ENCODE results near the gene FLAD1.
A peak's percentile ranks its signal among the peaks of the same experiment; 100 is the strongest.

The FLAD1 gene

DNA sequence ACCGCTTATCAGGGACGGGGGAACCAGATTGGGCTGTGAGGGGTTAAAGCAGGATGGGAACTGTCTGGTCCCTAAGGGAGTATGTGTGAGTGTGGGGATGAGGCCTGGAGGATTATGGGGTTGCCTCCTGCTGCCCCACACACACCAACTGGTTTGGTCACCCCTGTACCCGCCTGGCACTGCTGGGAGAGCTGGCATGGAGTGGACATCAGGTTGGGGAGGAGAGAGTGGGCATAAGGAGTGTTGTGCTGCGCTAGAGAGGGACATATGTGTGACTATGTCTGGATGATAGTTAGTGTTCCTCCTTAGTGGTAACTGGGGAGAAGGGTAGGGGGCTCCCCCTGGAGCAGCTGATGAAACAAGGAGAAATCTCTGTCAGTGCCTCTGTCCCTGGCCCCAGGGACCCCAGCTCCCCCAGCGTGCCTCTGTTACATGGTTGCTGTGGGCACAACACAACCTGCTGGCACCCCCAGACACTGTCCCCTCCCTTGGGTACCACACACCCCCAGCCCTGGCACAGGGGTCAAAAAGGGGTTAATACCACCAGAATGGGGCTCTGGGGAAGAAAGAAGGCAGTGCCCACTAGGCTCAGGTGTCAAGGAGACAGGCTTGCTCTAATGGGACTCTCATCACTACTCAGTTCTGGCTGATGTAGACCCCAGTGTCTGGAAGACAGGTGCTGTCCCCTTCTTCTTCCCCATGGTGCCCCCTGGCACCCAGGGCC lies 21.4 kb downstream of the FLAD1 start:
- no peak for DNase-seq (ENCODE audit: low spot score)

GRCh38 chr1:155005076-155006011 lies 22.2 kb downstream of the FLAD1 start:
- no peak for DNase-seq (ENCODE audit: low spot score)

GRCh38 chr1:155006601-155007101 lies 23.5 kb downstream of the FLAD1 start:
- peak; percentile 83 for DNase-seq (ENCODE audit: low spot score)

- no peak for DNase-seq (ENCODE audit: low spot score)
Observed at GRCh38 chr1:155007251-155007828, 24.2 kb downstream of the FLAD1 start.

GRCh38 chr1:155008015-155008941 lies 25.1 kb downstream of the FLAD1 start:
- no peak for DNase-seq (ENCODE audit: low spot score)

DNA sequence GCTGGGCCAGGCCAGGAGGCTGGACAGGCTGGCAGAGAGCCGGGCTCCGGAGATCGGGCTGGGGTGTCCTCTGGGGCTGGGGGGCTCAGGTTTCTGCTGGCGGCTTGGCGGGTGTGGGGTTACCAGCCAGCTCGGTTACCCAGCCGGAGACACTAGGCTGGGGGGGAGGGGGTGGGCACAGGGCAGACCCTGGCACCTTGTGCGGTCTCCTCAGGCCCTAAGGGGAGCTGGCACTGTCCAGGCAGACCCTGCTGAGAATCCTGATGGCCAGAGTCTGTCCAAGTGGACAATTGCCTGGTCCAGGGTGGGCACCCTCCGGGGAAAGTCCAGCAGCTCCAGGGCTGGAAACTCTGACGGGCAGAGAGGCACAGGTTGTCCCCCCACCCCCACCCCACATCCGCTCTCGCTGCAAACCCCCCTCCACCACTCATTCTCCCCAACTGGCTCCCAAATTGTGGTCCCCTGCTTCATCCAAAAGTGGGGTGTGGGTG lies 26.1 kb downstream of the FLAD1 start:
- no peak for DNase-seq (ENCODE audit: low spot score)

DNA sequence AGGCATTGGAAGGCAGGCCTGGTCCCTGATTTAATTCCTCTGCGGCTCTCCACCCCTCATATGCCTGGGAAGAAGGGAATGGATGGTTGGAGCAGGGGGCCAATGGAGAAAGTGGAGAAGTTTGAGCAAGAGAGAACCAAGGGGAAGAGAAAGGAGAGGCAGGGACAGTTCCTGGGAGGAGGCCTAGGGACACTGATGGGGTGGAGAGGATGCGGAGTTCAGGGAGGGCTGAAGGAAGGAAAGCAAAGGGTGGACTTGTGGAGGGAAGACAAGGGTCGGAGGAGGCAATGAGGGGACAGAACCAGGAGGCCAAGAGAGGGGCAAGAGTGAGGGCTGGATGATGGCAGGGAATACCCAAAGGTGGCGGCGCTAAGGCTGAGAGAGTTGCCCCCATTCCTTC lies 26.6 kb downstream of the FLAD1 start:
- no peak for DNase-seq (ENCODE audit: low spot score)

DNA sequence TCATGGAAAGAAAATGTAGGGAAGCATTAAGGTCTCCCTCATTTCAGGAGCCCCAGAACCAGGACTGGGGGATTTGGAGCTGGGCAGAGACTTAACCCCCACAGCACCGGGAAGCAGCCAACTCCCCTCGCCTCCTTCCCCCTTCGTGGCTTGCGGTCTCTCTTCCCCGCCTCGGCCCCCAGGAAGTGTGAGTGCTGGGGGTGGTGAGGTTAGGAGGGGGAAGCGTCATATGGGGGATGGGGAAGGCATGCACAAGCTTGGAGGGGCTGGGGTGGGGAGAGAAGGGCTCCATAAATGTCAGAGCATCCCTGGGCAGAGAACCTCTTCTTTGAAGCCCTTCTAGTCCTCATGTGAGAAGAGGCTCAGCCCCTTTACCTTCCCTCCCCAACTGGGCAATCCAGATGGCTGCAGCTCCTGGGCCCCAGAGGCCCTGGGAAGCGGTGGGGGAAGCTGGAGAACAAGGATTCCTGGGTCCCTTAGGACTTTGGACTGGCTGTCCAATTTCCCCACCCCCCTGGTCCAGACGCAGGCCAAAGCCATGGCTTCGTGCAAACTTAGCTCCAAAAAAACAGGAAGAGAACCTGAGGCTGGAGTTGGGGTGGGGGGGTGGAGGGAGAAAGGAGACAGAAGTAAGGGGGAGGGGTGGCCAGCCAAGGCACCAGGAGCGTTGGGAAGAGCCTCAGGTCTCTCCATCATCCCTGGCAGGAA lies 27.2 kb downstream of the FLAD1 start:
- no peak for DNase-seq (ENCODE audit: low spot score)

- no peak for DNase-seq (ENCODE audit: low spot score)
Observed at GRCh38 chr1:155011004-155011416, 27.9 kb downstream of the FLAD1 start.

DNA sequence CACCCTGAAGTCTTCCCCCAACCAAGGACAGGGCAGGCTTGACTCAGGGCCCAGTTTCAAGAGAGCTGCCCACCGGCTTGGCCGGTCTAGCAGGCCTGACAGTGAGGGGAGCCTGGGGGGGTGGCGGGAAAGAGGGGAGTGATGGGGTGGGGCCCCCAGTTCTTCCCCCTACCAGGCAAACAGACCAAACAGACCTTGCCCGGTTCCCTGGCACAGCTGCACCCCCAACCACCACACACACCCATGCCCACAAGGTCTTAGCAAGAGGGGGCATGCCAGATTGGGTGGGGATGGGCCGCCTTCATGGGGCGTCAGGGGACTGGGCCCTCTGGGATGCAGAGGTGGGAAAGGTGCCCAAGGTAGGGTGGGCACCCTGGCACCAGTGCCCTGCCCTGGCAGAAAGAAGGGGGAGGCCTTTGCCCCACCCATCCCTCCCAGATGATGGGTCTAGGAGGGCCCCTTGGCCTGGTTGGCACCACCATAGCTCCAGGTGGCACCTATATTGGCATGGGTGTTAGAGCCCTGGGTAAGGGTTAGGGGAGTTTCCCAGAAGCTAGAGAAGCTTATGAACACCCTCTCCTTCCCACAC lies 28.4 kb downstream of the FLAD1 start:
- DNase-seq (ENCODE audit: low spot score), result no peak

- peak; percentile 70 for DNase-seq (ENCODE audit: low spot score)
Observed at GRCh38 chr1:155012026-155012546, 28.9 kb downstream of the FLAD1 start.

GRCh38 chr1:155012776-155013602 lies 29.8 kb downstream of the FLAD1 start:
- no peak for DNase-seq (ENCODE audit: low spot score)

DNA sequence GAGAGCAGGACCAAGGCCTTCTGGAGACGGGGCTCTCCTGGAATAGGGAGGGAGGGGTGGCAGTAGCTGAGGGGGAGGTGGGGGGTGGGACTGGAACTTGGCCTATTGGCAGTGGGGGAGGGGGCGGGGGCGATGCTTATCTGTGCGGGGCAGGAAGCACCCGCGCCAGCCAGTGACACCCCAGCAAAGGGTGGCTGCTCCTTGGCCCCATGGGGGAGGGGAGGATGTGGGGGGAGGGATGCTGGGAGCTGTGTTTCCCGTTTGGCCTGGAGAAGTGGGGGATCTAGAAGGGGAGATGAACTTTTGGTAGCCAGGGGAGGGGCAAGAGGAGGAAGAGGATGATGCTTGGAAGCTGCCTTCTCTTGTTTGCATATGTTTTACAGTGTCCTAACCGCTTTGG lies 30.5 kb downstream of the FLAD1 start:
- DNase-seq (ENCODE audit: low spot score), result no peak

GRCh38 chr1:155014709-155015508 lies 31.8 kb downstream of the FLAD1 start:
- no peak for DNase-seq (ENCODE audit: low spot score)

GRCh38 chr1:155015527-155016230 lies 32.5 kb downstream of the FLAD1 start:
- no peak for DNase-seq (ENCODE audit: low spot score)

DNA sequence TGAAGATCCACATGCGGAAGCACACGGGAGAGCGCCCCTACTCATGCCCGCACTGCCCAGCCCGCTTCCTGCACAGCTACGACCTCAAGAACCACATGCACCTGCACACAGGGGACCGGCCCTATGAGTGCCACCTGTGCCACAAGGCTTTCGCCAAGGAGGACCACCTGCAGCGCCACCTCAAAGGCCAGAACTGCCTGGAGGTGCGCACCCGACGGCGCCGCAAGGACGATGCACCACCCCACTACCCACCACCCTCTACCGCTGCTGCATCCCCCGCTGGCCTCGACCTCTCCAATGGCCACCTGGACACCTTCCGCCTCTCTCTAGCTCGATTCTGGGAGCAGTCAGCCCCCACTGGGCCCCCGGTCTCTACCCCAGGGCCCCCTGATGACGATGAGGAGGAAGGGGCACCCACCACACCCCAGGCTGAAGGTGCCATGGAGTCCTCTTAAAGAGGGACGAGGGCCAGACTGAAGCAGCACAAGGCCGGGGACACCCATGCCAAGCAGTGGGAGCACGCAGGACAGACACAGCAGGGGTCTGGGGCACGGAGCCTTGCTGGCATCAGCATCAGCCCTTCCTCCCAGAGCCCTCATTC lies 33.2 kb downstream of the FLAD1 start:
- no peak for DNase-seq (ENCODE audit: low spot score)
